SHP77 (cell line): ENCODE measurements around the gene PPM1N.

ENCODE experiments used
- DNase-seq, 2 experiments: peaks; one replicate each; lab custom pipeline; 2025; lab: John Stamatoyannopoulos, UW

Gene PPM1N

GRCh38 chr19:45470762-45471081, 27.5 kb upstream of the PPM1N start:
- DNase-seq: no peak

DNA sequence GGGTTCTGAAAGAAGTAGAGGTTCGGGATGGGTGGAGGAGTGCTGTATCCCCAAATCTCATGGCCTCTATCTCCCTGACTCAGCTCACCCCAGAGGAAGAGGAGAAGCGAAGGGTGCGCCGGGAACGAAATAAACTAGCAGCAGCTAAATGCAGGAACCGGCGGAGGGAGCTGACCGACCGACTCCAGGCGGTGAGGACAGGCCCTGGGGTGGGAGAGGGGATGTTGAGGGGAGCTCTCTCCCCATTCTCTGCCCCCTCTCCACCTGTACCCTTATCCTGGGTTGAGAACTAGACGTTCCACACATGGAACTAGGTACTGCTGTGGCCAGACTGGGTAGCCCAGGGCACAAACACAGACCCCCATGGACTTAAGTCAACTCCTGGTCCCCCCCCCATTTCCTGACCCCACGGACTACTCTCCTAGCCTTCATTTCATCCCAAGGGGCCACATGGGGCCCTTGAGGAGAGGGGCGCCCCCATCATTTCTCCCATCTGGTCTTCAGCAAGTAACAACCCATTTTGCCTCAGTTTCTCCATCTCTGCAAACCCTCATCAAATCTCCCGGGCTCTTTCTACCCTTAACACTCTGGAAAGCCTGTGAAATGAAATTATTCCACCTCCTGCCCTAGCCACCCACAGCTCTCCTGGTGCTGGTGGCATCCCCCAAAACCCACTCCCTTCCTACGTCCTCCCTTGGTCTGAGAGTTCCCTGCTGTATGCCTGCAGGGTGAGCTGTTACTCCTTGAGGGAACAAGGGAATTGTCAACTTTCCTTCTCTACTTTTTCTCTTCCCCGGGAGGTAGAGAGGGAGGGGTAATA, 26.9 kb upstream of the PPM1N start:
- no peak for DNase-seq

GRCh38 chr19:45471931-45472562, 26.2 kb upstream of the PPM1N start:
- DNase-seq: no peak

DNA sequence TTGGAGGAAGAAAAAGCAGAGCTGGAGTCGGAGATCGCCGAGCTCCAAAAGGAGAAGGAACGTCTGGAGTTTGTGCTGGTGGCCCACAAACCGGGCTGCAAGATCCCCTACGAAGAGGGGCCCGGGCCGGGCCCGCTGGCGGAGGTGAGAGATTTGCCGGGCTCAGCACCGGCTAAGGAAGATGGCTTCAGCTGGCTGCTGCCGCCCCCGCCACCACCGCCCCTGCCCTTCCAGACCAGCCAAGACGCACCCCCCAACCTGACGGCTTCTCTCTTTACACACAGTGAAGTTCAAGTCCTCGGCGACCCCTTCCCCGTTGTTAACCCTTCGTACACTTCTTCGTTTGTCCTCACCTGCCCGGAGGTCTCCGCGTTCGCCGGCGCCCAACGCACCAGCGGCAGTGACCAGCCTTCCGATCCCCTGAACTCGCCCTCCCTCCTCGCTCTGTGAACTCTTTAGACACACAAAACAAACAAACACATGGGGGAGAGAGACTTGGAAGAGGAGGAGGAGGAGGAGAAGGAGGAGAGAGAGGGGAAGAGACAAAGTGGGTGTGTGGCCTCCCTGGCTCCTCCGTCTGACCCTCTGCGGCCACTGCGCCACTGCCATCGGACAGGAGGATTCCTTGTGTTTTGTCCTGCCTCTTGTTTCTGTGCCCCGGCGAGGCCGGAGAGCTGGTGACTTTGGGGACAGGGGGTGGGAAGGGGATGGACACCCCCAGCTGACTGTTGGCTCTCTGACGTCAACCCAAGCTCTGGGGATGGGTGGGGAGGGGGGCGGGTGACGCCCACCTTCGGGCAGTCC, 25.5 kb upstream of the PPM1N start:
- DNase-seq: no peak

- no peak for DNase-seq
Observed at GRCh38 chr19:45473367-45473681, 24.9 kb upstream of the PPM1N start.

GRCh38 chr19:45473682-45474605, 24.3 kb upstream of the PPM1N start:
- DNase-seq: no peak

GRCh38 chr19:45474606-45475521, 23.4 kb upstream of the PPM1N start:
- no peak for DNase-seq

DNA sequence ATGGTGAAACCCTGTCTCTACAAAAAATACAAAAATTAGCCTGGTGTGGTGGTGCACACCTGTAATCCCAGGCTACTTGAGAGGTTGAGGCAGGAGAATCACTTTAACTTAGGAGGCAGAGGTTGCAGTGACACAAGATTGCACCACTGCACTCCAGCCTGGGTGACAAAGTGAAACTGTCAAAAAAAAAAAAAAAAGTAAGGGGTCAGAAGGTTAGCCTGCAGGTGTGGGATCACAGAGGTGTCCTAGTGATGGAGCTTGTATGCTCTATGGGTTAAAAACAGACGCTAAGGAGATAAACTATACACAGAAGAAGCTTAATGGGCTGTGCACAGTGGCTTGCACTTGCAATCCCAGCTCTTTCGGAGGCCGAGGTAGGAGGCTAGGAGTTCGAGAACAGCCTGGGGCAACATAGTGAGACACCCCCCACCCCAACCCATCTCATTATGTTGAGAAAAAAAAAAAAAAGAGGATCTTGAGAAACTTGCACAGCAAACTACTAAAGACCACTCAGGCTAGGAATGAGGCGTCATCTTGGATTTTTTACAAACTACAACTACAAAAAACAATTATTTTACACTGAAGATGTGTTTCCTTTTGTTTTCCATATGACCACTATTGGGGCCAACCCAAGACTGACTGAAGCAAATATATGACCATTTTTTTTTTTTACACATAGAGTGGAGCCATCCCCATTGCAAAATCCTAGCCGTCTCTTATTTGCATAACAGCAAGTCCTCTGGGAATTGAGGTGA, 22.5 kb upstream of the PPM1N start:
- no peak for DNase-seq

GRCh38 chr19:45476304-45476703, 21.9 kb upstream of the PPM1N start:
- DNase-seq: no peak

GRCh38 chr19:45477186-45477585, 21.1 kb upstream of the PPM1N start:
- DNase-seq: no peak

- peak in 1 of 2 experiments; percentile 19 for DNase-seq
Observed at GRCh38 chr19:45477713-45478453, 20.4 kb upstream of the PPM1N start.

GRCh38 chr19:45478454-45479238, 19.6 kb upstream of the PPM1N start:
- peak; percentile 87 for DNase-seq

DNA sequence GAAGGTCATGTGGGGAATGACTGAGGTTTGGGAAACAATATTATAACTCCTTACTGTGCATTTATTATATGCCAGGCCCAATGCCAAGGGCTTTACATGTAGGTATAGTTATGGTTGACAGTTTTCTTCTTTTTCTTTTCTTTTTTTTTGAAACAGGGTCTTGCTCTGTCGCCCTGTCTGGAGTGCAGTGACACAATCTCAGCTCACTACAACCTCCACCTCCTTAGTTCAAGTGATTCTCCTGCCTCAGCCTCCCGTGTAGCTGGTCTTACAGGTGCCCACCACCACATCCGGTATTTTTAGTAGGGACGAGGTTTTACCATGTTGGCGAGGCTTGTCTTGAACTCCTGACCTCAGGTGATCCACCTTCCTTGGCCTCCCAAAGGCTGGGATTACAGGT, 15.2 kb upstream of the PPM1N start:
- no peak for DNase-seq

- no peak for DNase-seq
Observed at GRCh38 chr19:45484273-45484945, 13.8 kb upstream of the PPM1N start.

- DNase-seq: peak; percentile 95 to 97
Observed at GRCh38 chr19:45485305-45486077, 12.8 kb upstream of the PPM1N start.

DNA sequence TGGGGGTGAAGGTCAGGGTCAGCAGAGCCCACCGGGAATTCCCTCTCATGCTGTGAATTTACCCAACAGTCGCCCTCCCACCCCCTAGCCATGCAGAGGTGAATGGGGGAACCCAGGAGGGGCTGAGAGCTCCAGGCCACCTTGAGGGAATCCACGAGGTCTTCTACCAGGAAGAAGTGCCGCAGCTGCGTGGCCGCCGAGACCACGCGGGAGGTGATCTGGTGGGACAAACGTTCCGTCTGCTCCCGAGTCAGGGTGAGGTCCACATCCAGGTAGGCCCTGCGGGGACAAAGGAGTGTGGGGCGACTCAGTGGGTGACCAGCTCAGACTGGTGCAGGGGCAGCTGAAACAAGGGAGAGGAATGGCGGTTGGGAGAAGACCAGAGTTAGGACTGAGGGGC, 9.5 kb upstream of the PPM1N start:
- no peak for DNase-seq

- no peak for DNase-seq
Observed at GRCh38 chr19:45489216-45489855, 8.9 kb upstream of the PPM1N start.
